Testis (tissue), 2 donors: Measurements from ENCODE around the gene RAPGEF4.

ENCODE experiments used
- CTCF ChIP-seq, 3 experiments: fragments of 450-650 bp in 2 of 3; fragments of 200-600 bp in 1 of 3; sonication (generic) in 1 of 3; IDR thresholded peaks; one replicate each; pipeline ENCODE4 v1.5.1; 2016 to 2019; ENCODE audit warnings: antibody characterized with exemption in 3 of 3, mild to moderate bottlenecking in 2 of 3, moderate library complexity in 1 of 3
- POLR2A ChIP-seq: fragments of 450-650 bp; IDR thresholded peaks from one replicate; pipeline ENCODE4 v1.6.1; 2017; ENCODE audit warnings: antibody characterized with exemption, mild to moderate bottlenecking, moderate library complexity

GRCh38 chr2:172885996-172886395 is 150.4 kb downstream of the RAPGEF4 start:
- no peak for TF ChIP-seq POLR2A
- TF ChIP-seq CTCF (IDR thresholded peaks at IDR 0.05), result no peak
